Iris pigment epithelial cell (primary cell): ENCODE results near the gene PRELP.
"Not testable (repeated sequence)": the region's sequence is repeated elsewhere in the genome, so short reads cannot be mapped to it uniquely, and the experiment has no call there.

Source experiments
- DNase-seq: peaks from one replicate; pipeline ENCODE4 v3.0.0-alpha.2; 2011; ENCODE audit warnings: low read depth

Gene PRELP

GRCh38 chr1:203475012-203475981 is at the start of gene PRELP:
Gene PRELP (plus strand): TSS chr1:203475806. CDS start chr1:203483185, 7,379 bp downstream.
- no peak for DNase-seq

- no peak for DNase-seq
These were observed 49.2 kb upstream of the PRELP start for GRCh38 chr1:203426366-203426765.

- DNase-seq: no peak
These were observed 48.7 kb upstream of the PRELP start for GRCh38 chr1:203426870-203427269.

GRCh38 chr1:203427451-203427850 is 48.2 kb upstream of the PRELP start:
- no peak for DNase-seq

- DNase-seq: no peak
These were observed 46.5 kb upstream of the PRELP start for GRCh38 chr1:203428981-203429599.

- DNase-seq: no peak
These were observed 40.0 kb upstream of the PRELP start for GRCh38 chr1:203435615-203436014.

GRCh38 chr1:203437696-203438315 is 37.8 kb upstream of the PRELP start:
- DNase-seq: no peak

GRCh38 chr1:203439131-203439730 is 36.4 kb upstream of the PRELP start:
- no peak for DNase-seq

- peak; percentile 59 for DNase-seq
These were observed 34.8 kb upstream of the PRELP start for GRCh38 chr1:203440771-203441170.

- DNase-seq: no peak
These were observed 33.8 kb upstream of the PRELP start for GRCh38 chr1:203441766-203442165.

GRCh38 chr1:203442821-203443220 is 32.8 kb upstream of the PRELP start:
- no peak for DNase-seq

GRCh38 chr1:203443296-203443695 is 32.3 kb upstream of the PRELP start:
- DNase-seq: no peak

- DNase-seq: no peak
These were observed 31.4 kb upstream of the PRELP start for GRCh38 chr1:203444171-203444576.

GRCh38 chr1:203447151-203447550 is 28.5 kb upstream of the PRELP start:
- DNase-seq: no peak

- not testable (repeated sequence) for DNase-seq
These were observed 28.0 kb upstream of the PRELP start for GRCh38 chr1:203447598-203447997.

GRCh38 chr1:203448521-203449061 is 27.0 kb upstream of the PRELP start:
- DNase-seq: peak; percentile 19

GRCh38 chr1:203450001-203450400 is 25.6 kb upstream of the PRELP start:
- DNase-seq: no peak

- DNase-seq: no peak
These were observed 25.0 kb upstream of the PRELP start for GRCh38 chr1:203450479-203451149.

GRCh38 chr1:203451836-203452784 is 23.5 kb upstream of the PRELP start:
- no peak for DNase-seq

GRCh38 chr1:203453016-203453415 is 22.6 kb upstream of the PRELP start:
- DNase-seq: no peak
